GM23338 (cell line): ENCODE measurements around the gene JAGN1. TPM values are rescaled to one million over a fixed set of nuclear protein-coding genes. Genes with fewer than 3 reads are reported as not detected.

ENCODE experiments used
- ATAC-seq: fragments of 200-7000 bp; cut with Tn5 transposase; 3 replicates; pipeline ENCODE4 v1.9.1; 2020
- DNase-seq: peaks from one replicate; pipeline ENCODE4 v3.0.0-alpha.2; 2015; ENCODE audit warnings: low spot score
- H2AFZ ChIP-seq: fragments of 200-600 bp; sonication (generic); 2 replicates; pipeline ENCODE4 v1.8.0; 2016; ENCODE audit warnings: antibody characterized with exemption, mild to moderate bottlenecking, moderate library complexity
- H3F3A ChIP-seq: fragments of 200-600 bp; sonication (generic); replicated peaks from 2 replicates; pipeline ENCODE4 v1.8.0; 2017; ENCODE audit warnings: antibody characterized with exemption, mixed run types, low read depth
- H3K27ac ChIP-seq: fragments of 200-600 bp; sonication (generic); 2 replicates; pipeline ENCODE4 v1.6.1; 2016; ENCODE audit warnings: low read depth
- H3K27me3 ChIP-seq: fragments of 200-600 bp; sonication (generic); 2 replicates; pipeline ENCODE4 v1.8.0; 2016; ENCODE audit warnings: mild to moderate bottlenecking, mixed run types, moderate library complexity; ENCODE audit not compliant: insufficient read depth
- H3K36me3 ChIP-seq: fragments of 200-600 bp; sonication (generic); 2 replicates; pipeline ENCODE4 v1.8.0; 2016; ENCODE audit warnings: mild to moderate bottlenecking; ENCODE audit not compliant: insufficient read depth
- H3K4me1 ChIP-seq: fragments of 200-600 bp; sonication (generic); 2 replicates; pipeline ENCODE4 v1.8.0; 2016; ENCODE audit warnings: mild to moderate bottlenecking, moderate library complexity; ENCODE audit not compliant: insufficient read depth
- H3K4me2 ChIP-seq: fragments of 200-600 bp; sonication (generic); 2 replicates; pipeline ENCODE4 v1.7.1; 2017; ENCODE audit warnings: mixed run types
- H3K4me3 ChIP-seq: fragments of 200-600 bp; sonication (generic); 2 replicates; pipeline ENCODE4 v1.6.1; 2016; ENCODE audit warnings: mixed run types
- H3K79me2 ChIP-seq: fragments of 200-600 bp; sonication (generic); replicated peaks from 2 replicates; pipeline ENCODE4 v1.8.0; 2017; ENCODE audit warnings: mild to moderate bottlenecking; ENCODE audit not compliant: insufficient read depth
- H3K9me2 ChIP-seq: fragments of 200-600 bp; sonication (generic); 2 replicates; pipeline ENCODE4 v1.8.0; 2017; ENCODE audit not compliant: insufficient read depth
- H4K20me1 ChIP-seq: fragments of 200-600 bp; sonication (generic); replicated peaks from 2 replicates; pipeline ENCODE4 v1.8.0; 2017; ENCODE audit warnings: mild to moderate bottlenecking; ENCODE audit not compliant: insufficient read depth
- H3K27ac Mint-ChIP-seq: 2 replicates; pipeline ENCODE4 v1.8.0; 2020; ENCODE audit warnings: inconsistent platforms, mild to moderate bottlenecking, moderate library complexity, mixed read lengths
- H3K27me3 Mint-ChIP-seq: 3 replicates; pipeline ENCODE4 v1.8.0; 2022; ENCODE audit warnings: low read depth, mild to moderate bottlenecking, moderate library complexity, mixed read lengths, inconsistent platforms; ENCODE audit not compliant: insufficient read depth, poor library complexity
- H3K36me3 Mint-ChIP-seq: 3 replicates; pipeline ENCODE4 v1.8.0; 2021; ENCODE audit warnings: low read depth, mild to moderate bottlenecking, inconsistent platforms, moderate library complexity, mixed read lengths
- H3K4me1 Mint-ChIP-seq: 3 replicates; pipeline ENCODE4 v1.8.0; 2020; ENCODE audit warnings: mild to moderate bottlenecking, inconsistent platforms, mixed read lengths
- H3K4me3 Mint-ChIP-seq: 3 replicates; pipeline ENCODE4 v1.8.0; 2021; ENCODE audit warnings: moderate library complexity, mild to moderate bottlenecking, inconsistent platforms, mixed read lengths
- H3K9me3 Mint-ChIP-seq: 3 replicates; pipeline ENCODE4 v1.8.0; 2020; ENCODE audit warnings: moderate library complexity, mild to moderate bottlenecking, inconsistent platforms, mixed read lengths
- CREB1 ChIP-seq: fragments of 250-450 bp; sonication (Bioruptor Pico); IDR thresholded peaks from 2 replicates; pipeline ENCODE4 v1.5.0; 2020; ENCODE audit warnings: low read depth, mild to moderate bottlenecking, moderate library complexity
- ETS1 ChIP-seq: IDR thresholded peaks from 2 replicates; pipeline ENCODE4 v1.6.1; 2016; ENCODE audit warnings: antibody characterized with exemption
- POLR2AphosphoS5 ChIP-seq: IDR thresholded peaks from 2 replicates; pipeline ENCODE4 v1.6.1; 2016; ENCODE audit warnings: antibody characterized with exemption, low read depth
- STAT1 ChIP-seq: IDR thresholded peaks from one replicate; pipeline ENCODE4 v1.6.1; 2016; ENCODE audit warnings: antibody characterized with exemption; ENCODE audit not compliant: unreplicated experiment
- ZNF114 ChIP-seq: fragments of 250-450 bp; sonication (Bioruptor Pico); IDR thresholded peaks from 2 replicates; pipeline ENCODE4 v1.5.0; 2020; ENCODE audit warnings: mild to moderate bottlenecking, moderate library complexity
- ZNF331 ChIP-seq: fragments of 250-450 bp; sonication (Bioruptor Pico); IDR thresholded peaks from 2 replicates; pipeline ENCODE4 v1.5.0; 2020; ENCODE audit warnings: low read depth, mild to moderate bottlenecking, moderate library complexity
- polyA plus RNA-seq: library from polyadenylated mRNA; unstranded; fragments of >200 nt; fragmentation: Nextera tagmentation; extraction: Ambion mirVana; gene quantifications from 2 replicates; pipeline ENCODE4 v1.2.1, GENCODE V29; 2016
- total RNA-seq: library from RNA; depleted of rRNA; stranded (reverse); fragments of >200 nt; shearing (Covaris generic); gene quantifications from 2 replicates; pipeline ENCODE4 v1.2.3, GENCODE V29; 2014
- TF ChIP-seq, protein P1 (sequence below), 2 experiments: fragments of 200-600 bp in 1 of 2; sonication (generic) in 1 of 2; conservative IDR thresholded peaks; 2 replicates each; pipeline versions ENCODE4 v1.5.1 to v1.6.1; 2016 to 2017; ENCODE audit warnings: antibody characterized with exemption in 2 of 2, low read depth in 2 of 2, mild to moderate bottlenecking in 2 of 2, moderate library complexity in 1 of 2

Gene JAGN1
- total and polyA plus RNA-seq, 2 experiments from 2014 or later, result 22.5 to 32.0 TPM

DNA sequence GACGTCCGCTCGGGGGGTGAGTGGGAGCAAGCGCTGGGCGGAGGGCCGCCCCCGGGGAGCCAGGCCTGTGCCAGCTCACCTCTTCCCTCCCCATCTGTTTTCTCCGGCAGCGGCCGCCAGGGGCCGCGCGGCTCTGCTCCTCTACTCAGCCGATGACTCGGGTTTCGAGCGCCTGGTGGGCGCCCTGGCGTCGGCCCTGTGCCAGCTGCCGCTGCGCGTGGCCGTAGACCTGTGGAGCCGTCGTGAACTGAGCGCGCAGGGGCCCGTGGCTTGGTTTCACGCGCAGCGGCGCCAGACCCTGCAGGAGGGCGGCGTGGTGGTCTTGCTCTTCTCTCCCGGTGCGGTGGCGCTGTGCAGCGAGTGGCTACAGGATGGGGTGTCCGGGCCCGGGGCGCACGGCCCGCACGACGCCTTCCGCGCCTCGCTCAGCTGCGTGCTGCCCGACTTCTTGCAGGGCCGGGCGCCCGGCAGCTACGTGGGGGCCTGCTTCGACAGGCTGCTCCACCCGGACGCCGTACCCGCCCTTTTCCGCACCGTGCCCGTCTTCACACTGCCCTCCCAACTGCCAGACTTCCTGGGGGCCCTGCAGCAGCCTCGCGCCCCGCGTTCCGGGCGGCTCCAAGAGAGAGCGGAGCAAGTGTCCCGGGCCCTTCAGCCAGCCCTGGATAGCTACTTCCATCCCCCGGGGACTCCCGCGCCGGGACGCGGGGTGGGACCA is 42.6 kb downstream of the JAGN1 start:
- ATAC-seq (peak; percentile 86), DNase-seq (peak; percentile 88)
- peak overlapping the region; percentile 93 for H3K4me2 ChIP-seq
- TF ChIP-seq, protein P1, sequence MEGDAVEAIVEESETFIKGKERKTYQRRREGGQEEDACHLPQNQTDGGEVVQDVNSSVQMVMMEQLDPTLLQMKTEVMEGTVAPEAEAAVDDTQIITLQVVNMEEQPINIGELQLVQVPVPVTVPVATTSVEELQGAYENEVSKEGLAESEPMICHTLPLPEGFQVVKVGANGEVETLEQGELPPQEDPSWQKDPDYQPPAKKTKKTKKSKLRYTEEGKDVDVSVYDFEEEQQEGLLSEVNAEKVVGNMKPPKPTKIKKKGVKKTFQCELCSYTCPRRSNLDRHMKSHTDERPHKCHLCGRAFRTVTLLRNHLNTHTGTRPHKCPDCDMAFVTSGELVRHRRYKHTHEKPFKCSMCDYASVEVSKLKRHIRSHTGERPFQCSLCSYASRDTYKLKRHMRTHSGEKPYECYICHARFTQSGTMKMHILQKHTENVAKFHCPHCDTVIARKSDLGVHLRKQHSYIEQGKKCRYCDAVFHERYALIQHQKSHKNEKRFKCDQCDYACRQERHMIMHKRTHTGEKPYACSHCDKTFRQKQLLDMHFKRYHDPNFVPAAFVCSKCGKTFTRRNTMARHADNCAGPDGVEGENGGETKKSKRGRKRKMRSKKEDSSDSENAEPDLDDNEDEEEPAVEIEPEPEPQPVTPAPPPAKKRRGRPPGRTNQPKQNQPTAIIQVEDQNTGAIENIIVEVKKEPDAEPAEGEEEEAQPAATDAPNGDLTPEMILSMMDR (conservative IDR thresholded peaks at IDR 0.05; ENCODE audit: low read depth in 2 of 2), result peak; percentile 57 to 61
- TF ChIP-seq ETS1, result no peak
- peak; percentile 67 for TF ChIP-seq CREB1 (CRISPR knock-in tag)
- H2AFZ ChIP-seq, result peak overlapping the region; percentile 95
- no peak overlapping the region for H3K27ac Mint-ChIP-seq
- peaks cover 12% of the 10 kb centered on the region; the same call in 2 of the 3 replicates for H3K9me3 Mint-ChIP-seq
- H3K79me2 ChIP-seq, result no peaks in the 10 kb centered on the region; the same call in 1 of the 2 replicates
- H3K27me3 Mint-ChIP-seq, result peaks cover 11% of the 10 kb centered on the region
- H3K9me2 ChIP-seq, result no peaks in the 10 kb centered on the region
- peaks cover 17% of the 10 kb centered on the region for H3K36me3 Mint-ChIP-seq
- no peaks in the 10 kb centered on the region for H4K20me1 ChIP-seq
- no peak overlapping the region for H3K27ac ChIP-seq
- H3K4me3 Mint-ChIP-seq, result peak overlapping the region; percentile 89
- 0 out of 2 replicates have a peak, but pooled peaks cover 5% of the 10 kb centered on the region for H3F3A ChIP-seq
- peaks cover 5% of the 10 kb centered on the region for H3K4me1 ChIP-seq
- H3K4me3 ChIP-seq, result peak overlapping the region; percentile 85
- peaks cover 10% of the 10 kb centered on the region for H3K4me1 Mint-ChIP-seq
- H3K36me3 ChIP-seq, result peaks cover 6% of the 10 kb centered on the region; the same call in 1 of the 2 replicates
- H3K27me3 ChIP-seq, result peaks cover 8% of the 10 kb centered on the region; the same call in 1 of the 2 replicates

DNA sequence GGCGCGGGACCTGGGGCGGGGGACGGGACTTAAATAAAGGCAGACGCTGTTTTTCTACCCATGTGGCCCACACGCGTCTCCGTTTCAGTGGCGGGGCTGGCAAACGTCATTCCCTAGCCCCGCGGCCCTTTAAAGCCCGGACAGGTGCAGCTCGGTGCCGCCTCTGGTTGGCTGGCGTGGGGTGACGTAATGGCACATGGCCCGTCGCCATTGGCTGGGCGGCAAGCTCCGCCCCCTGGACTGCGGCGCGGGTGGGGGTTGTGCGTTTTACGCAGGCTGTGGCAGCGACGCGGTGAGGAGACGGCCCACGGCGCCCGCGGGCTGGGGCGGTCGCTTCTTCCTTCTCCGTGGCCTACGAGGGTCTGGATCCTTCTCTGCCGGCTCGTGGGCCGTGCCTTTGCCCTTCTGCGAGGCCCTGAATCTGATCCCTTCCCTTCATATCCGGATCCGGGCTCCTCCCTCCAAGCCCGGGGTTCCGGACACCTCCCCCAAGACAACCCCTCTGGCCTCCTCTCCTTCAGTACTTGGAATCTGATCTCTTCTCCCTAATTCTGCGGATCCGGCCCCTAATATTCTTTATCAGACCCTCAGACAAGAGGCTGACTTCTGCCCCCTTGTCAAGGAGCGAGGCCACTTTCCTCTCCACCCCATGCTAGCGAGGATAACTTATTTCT is 43.3 kb downstream of the JAGN1 start, which contains the start of gene CRELD1:
CRELD1 (plus strand) TSS at position 274 of the 674 bp plus-strand sequence. CDS start 605 bp downstream, outside the sequence.
- Histone ChIP-seq H3K9me2 (no peaks in the 10 kb centered on the region), H3K79me2 (no peaks in the 10 kb centered on the region; the same call in 1 of the 2 replicates), H3K27me3 (peaks cover 8% of the 10 kb centered on the region; the same call in 1 of the 2 replicates), H3K4me2 (peak within 1 kb of the TSS; percentile 93), H3K27ac (no peak within 1 kb of the TSS), H4K20me1 (no peaks in the 10 kb centered on the region), H3K4me3 (peak within 1 kb of the TSS; percentile 85), H2AFZ (peak within 1 kb of the TSS; percentile 99), H3K4me1 (peaks cover 5% of the 10 kb centered on the region), H3K36me3 (peaks cover 6% of the 10 kb centered on the region; the same call in 1 of the 2 replicates), H3F3A (0 out of 2 replicates have a peak, but pooled peaks cover 5% of the 10 kb centered on the region)
- DNase-seq, result peak; percentile 95
- TF ChIP-seq POLR2AphosphoS5 (peak; percentile 83), ZNF114 (no peak), CREB1 (CRISPR knock-in tag) (peak; percentile 91), STAT1 (no peak), ZNF331 (CRISPR knock-in tag) (no peak)
- H3K9me3 Mint-ChIP-seq, result peaks cover 12% of the 10 kb centered on the region; the same call in 2 of the 3 replicates
- peaks cover 22% of the 10 kb centered on the region for H3K36me3 Mint-ChIP-seq
- peak within 1 kb of the TSS; percentile 89 for H3K4me3 Mint-ChIP-seq
- peaks cover 10% of the 10 kb centered on the region for H3K4me1 Mint-ChIP-seq
- peak; percentile 83 for ATAC-seq
- H3K27me3 Mint-ChIP-seq, result peaks cover 11% of the 10 kb centered on the region
- H3K27ac Mint-ChIP-seq, result peak within 1 kb of the TSS; percentile 92
